ENCODE measurements around the gene ACTR1A. TPM values are rescaled to one million over a fixed set of nuclear protein-coding genes. Genes with fewer than 3 reads are reported as not detected.
"Not testable (repeated sequence)": the region's sequence is repeated elsewhere in the genome, so short reads cannot be mapped to it uniquely, and the experiment has no call there.

Gene ACTR1A
- total RNA-seq, 2 experiments from 2014 or later, result 72.2 to 86.7 TPM

GRCh38 chr10:102467971-102468438, 34.5 kb downstream of the ACTR1A start:
- Mint-ChIP-seq H3K4me1 (peaks cover 6% of the 10 kb centered on the region), H3K4me3 (no peak overlapping the region), H3K27me3 (no peaks in the 10 kb centered on the region), H3K36me3 (no peaks in the 10 kb centered on the region), H3K27ac (no peak overlapping the region), H3K9me3 (ENCODE audit: low read depth) (no peaks in the 10 kb centered on the region)
- ATAC-seq (no peak), DNase-seq (no peak)
- CTCF ChIA-PET, result interaction anchor here (1.4 to 2.0 kb wide), 2 partner anchors 11 to 69 kb away, joined by 3 to 6 read pairs; no protein-coding TSS in a partner anchor

GRCh38 chr10:102467318-102467717, 35.2 kb downstream of the ACTR1A start:
- H3K4me3 Mint-ChIP-seq, result no peak overlapping the region
- H3K4me1 Mint-ChIP-seq, result peaks cover 12% of the 10 kb centered on the region
- no peak overlapping the region for H3K27ac Mint-ChIP-seq

GRCh38 chr10:102465466-102465865, 37.0 kb downstream of the ACTR1A start:
- no peak overlapping the region for H3K27ac Mint-ChIP-seq
- CTCF ChIA-PET, result interaction anchor here (0.8 to 2.1 kb wide), 2 partner anchors 12 to 236 kb away, joined by 3 to 11 read pairs; no protein-coding TSS in a partner anchor
- DNase-seq, result no peak
- no peak for ATAC-seq
- no peaks in the 10 kb centered on the region for H3K36me3 Mint-ChIP-seq
- no peaks in the 10 kb centered on the region for H3K9me3 Mint-ChIP-seq (ENCODE audit: low read depth)
- H3K4me3 Mint-ChIP-seq, result no peak overlapping the region
- no peaks in the 10 kb centered on the region for H3K27me3 Mint-ChIP-seq
- peaks cover 29% of the 10 kb centered on the region for H3K4me1 Mint-ChIP-seq

More at GRCh38 chr10:102467318-102467717, 35.2 kb downstream of the ACTR1A start:
- CTCF ChIA-PET, result interaction anchor here (2.0 kb wide), 1 partner anchor 12 kb away, joined by 6 read pairs; no protein-coding TSS in a partner anchor
- Mint-ChIP-seq H3K27me3 (no peaks in the 10 kb centered on the region), H3K9me3 (ENCODE audit: low read depth) (no peaks in the 10 kb centered on the region), H3K36me3 (no peaks in the 10 kb centered on the region)
- DNase-seq (no peak), ATAC-seq (no peak)

GRCh38 chr10:102463983-102464382, 38.5 kb downstream of the ACTR1A start:
- ATAC-seq (no peak), DNase-seq (no peak)
- Mint-ChIP-seq H3K27me3 (no peaks in the 10 kb centered on the region), H3K9me3 (ENCODE audit: low read depth) (no peaks in the 10 kb centered on the region), H3K4me3 (no peak overlapping the region), H3K36me3 (no peaks in the 10 kb centered on the region), H3K27ac (no peak overlapping the region), H3K4me1 (peaks cover 29% of the 10 kb centered on the region)
- CTCF ChIA-PET, result interaction anchor here (0.7 to 0.9 kb wide), 2 partner anchors 14 to 108 kb away, joined by 3 read pairs; no protein-coding TSS in a partner anchor

GRCh38 chr10:102462512-102463054, 39.9 kb downstream of the ACTR1A start:
- ATAC-seq (no peak), DNase-seq (no peak)
- CTCF ChIA-PET, result interaction anchor here (0.7 to 2.7 kb wide), 8 partner anchors 9 to 293 kb away, joined by 3 to 23 read pairs (median 4); partner anchors contain the start of genes ACTR1A, C10orf95 and SUFU

GRCh38 chr10:102461187-102462054, 41.1 kb downstream of the ACTR1A start:
- Mint-ChIP-seq H3K27me3 (no peaks in the 10 kb centered on the region), H3K27ac (peak overlapping the region; percentile 79), H3K4me3 (peak overlapping the region; percentile 82), H3K9me3 (ENCODE audit: low read depth) (no peaks in the 10 kb centered on the region), H3K36me3 (no peaks in the 10 kb centered on the region), H3K4me1 (peaks cover 29% of the 10 kb centered on the region)
- CTCF ChIA-PET, result interaction anchor here (0.7 to 2.7 kb wide), 18 partner anchors 11 to 292 kb away, joined by 3 to 23 read pairs (median 5); partner anchors contain the start of genes ACTR1A, C10orf95, FBXL15 and SUFU
- ATAC-seq (peak; percentile 99), DNase-seq (peak; percentile 94)

More at GRCh38 chr10:102462512-102463054, 39.9 kb downstream of the ACTR1A start:
- Mint-ChIP-seq H3K27me3 (no peaks in the 10 kb centered on the region), H3K4me3 (no peak overlapping the region), H3K27ac (no peak overlapping the region), H3K9me3 (ENCODE audit: low read depth) (no peaks in the 10 kb centered on the region), H3K4me1 (peaks cover 29% of the 10 kb centered on the region), H3K36me3 (no peaks in the 10 kb centered on the region)

GRCh38 chr10:102460836-102461186, 41.7 kb downstream of the ACTR1A start:
- Mint-ChIP-seq H3K9me3 (ENCODE audit: low read depth) (no peaks in the 10 kb centered on the region), H3K27me3 (no peaks in the 10 kb centered on the region), H3K27ac (peak overlapping the region; percentile 73), H3K36me3 (peaks cover 1% of the 10 kb centered on the region), H3K4me3 (peak overlapping the region; percentile 82), H3K4me1 (peaks cover 30% of the 10 kb centered on the region)
- CTCF ChIA-PET, result interaction anchor here (1.0 to 2.7 kb wide), 12 partner anchors 11 to 231 kb away, joined by 3 to 23 read pairs (median 6); partner anchors contain the start of genes C10orf95 and FBXL15
- DNase-seq (no peak), ATAC-seq (peak; percentile 41)

- H3K9me3 Mint-ChIP-seq (ENCODE audit: low read depth), result no peaks in the 10 kb centered on the region
- H3K36me3 Mint-ChIP-seq, result peaks cover 8% of the 10 kb centered on the region
- CTCF ChIA-PET, result interaction anchor here (0.7 kb wide), 3 partner anchors 26 to 70 kb away, joined by 3 read pairs; no protein-coding TSS in a partner anchor
- DNase-seq (no peak), ATAC-seq (no peak)
- H3K4me1 Mint-ChIP-seq, result peaks cover 42% of the 10 kb centered on the region
- H3K27me3 Mint-ChIP-seq, result no peaks in the 10 kb centered on the region
- no peak overlapping the region for H3K4me3 Mint-ChIP-seq
- H3K27ac Mint-ChIP-seq, result no peak overlapping the region
These were observed 43.9 kb downstream of the ACTR1A start for GRCh38 chr10:102458656-102459055.

- peaks cover 12% of the 10 kb centered on the region for H3K36me3 Mint-ChIP-seq
- peaks cover 47% of the 10 kb centered on the region for H3K4me1 Mint-ChIP-seq
- no peak overlapping the region for H3K4me3 Mint-ChIP-seq
- ATAC-seq (no peak), DNase-seq (no peak)
- no peaks in the 10 kb centered on the region for H3K27me3 Mint-ChIP-seq
- no peak overlapping the region for H3K27ac Mint-ChIP-seq
- no peaks in the 10 kb centered on the region for H3K9me3 Mint-ChIP-seq (ENCODE audit: low read depth)
- CTCF ChIA-PET, result no interaction called here
These were observed 44.8 kb downstream of the ACTR1A start for GRCh38 chr10:102457591-102458150.

GRCh38 chr10:102455893-102456471, 46.5 kb downstream of the ACTR1A start:
- Mint-ChIP-seq H3K4me3 (no peak overlapping the region), H3K4me1 (peaks cover 43% of the 10 kb centered on the region), H3K27me3 (no peaks in the 10 kb centered on the region), H3K36me3 (peaks cover 12% of the 10 kb centered on the region), H3K9me3 (ENCODE audit: low read depth) (no peaks in the 10 kb centered on the region), H3K27ac (no peak overlapping the region)
- DNase-seq (no peak), ATAC-seq (no peak)
- CTCF ChIA-PET, result no interaction called here

GRCh38 chr10:102454662-102455487, 47.6 kb downstream of the ACTR1A start:
- Mint-ChIP-seq H3K4me1 (peaks cover 35% of the 10 kb centered on the region), H3K36me3 (peaks cover 12% of the 10 kb centered on the region)
- H3K27me3 Mint-ChIP-seq; CTCF ChIA-PET; ATAC-seq; H3K27ac Mint-ChIP-seq; H3K9me3 Mint-ChIP-seq (ENCODE audit: low read depth); DNase-seq; H3K4me3 Mint-ChIP-seq: not testable (repeated sequence)

- H3K4me1 Mint-ChIP-seq, result peaks cover 44% of the 10 kb centered on the region
- CTCF ChIA-PET, result interaction anchor here (0.7 to 3.1 kb wide), 7 partner anchors 15 to 284 kb away, joined by 3 to 11 read pairs (median 5); partner anchors contain the start of gene FBXL15
- no peak for DNase-seq
- H3K36me3 Mint-ChIP-seq, result peaks cover 12% of the 10 kb centered on the region
- no peaks in the 10 kb centered on the region for H3K27me3 Mint-ChIP-seq
- no peak overlapping the region for H3K4me3 Mint-ChIP-seq
- peak overlapping the region; percentile 71 for H3K27ac Mint-ChIP-seq
- ATAC-seq, result no peak
- no peaks in the 10 kb centered on the region for H3K9me3 Mint-ChIP-seq (ENCODE audit: low read depth)
These were observed 49.0 kb downstream of the ACTR1A start for GRCh38 chr10:102453502-102453901.

Measured in activated CD8-positive, alpha-beta memory T cell treated with anti-CD3 and anti-CD28 coated beads, Interleukin-2, amount 10 ng/mL, durations not matched to agents 7 days and 5 days (primary cell).